NCI-H2171 treated with DMSO at 0.1 percent for 48 hours (cell line): Measurements from ENCODE around the gene NINJ2.

Experiments
- DNase-seq: peaks from one replicate; lab custom pipeline; 2025; lab: John Stamatoyannopoulos, UW

Gene NINJ2

DNA sequence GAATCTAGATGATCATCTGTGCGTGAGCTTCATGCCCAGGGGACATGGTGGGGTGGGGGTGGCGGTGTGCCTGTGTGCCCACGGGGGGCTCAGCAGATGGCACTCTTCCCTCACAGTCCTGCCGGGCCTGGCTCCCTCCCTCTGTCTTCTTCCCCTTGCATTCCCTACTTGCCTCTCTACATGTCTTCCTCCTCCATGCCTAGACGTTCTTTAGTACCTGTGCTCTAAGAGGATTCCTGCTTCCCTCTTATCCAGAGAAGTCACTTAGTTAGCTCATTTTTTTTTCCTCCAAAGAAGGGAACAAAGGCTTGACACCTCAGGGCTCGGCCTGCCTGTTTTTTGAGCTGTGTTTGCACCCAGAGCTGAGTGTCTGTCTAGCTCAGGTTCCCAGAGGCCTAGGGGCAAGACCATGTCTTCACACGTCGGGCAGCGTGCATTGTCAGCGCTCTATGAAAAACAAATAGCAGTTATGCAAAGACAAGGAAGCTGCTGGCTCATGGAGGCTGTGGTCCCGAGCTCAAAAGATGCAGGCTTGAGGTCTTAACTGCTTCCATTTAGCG, 48.8 kb downstream of the NINJ2 start:
- peak; percentile 85 for DNase-seq

DNA sequence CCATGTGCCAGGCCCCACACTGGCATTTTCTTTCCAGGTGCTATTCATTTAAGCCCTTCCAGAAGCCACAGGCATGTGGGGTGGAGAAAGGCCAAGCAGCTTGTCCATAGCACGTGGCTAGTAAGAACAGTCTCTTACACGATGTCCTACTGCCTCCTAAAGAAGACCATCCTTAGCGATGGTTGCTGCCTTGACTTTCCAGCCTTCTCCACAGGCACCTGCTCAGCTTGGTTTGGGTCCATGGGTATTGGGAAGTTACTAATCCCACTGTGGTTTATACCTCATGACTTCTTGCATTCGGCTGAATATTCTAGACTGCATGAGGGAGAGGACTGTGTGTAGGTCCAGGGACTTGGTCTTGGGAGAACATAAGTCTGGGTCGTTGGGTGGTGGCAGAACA, 49.2 kb downstream of the NINJ2 start:
- no peak for DNase-seq

DNA sequence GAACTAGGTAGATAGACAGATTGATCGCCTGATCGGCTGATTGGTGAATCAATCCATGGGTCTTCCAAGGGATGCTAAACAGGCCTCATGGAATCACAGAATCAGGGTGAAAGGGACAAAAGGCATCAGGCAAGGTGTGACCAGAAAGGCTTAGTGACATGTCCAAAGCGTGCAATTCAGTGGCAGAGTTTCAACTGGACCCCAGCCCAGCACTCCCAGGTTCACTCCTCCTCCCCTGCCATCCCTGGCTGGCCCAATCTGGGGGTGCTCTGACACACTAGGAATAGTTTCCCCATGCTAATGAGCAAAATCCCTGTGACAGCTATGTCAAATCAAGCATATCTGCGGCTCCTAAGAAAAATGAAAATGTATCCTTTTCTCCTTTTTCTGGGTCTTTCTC, 50.4 kb downstream of the NINJ2 start:
- no peak for DNase-seq

DNA sequence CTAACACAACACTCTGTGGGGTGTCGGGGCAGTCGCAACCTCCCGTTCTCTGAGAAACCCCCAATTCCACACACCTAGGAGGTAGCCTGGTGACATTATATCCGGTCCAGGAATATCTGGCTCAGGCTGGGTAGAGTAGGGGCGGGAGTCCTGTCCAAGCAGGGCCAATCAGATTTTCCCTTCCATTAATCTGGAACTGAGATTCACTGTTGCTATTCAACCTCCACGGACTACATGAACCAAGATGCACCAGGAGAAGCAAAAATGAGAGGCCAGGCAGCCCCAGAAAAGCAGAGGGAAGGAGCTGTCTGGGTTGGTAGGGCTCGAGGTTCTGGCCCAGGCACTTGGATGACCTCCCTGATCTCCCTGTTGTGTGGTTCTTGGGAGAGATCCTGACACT, 51.0 kb downstream of the NINJ2 start:
- DNase-seq, result no peak

DNA sequence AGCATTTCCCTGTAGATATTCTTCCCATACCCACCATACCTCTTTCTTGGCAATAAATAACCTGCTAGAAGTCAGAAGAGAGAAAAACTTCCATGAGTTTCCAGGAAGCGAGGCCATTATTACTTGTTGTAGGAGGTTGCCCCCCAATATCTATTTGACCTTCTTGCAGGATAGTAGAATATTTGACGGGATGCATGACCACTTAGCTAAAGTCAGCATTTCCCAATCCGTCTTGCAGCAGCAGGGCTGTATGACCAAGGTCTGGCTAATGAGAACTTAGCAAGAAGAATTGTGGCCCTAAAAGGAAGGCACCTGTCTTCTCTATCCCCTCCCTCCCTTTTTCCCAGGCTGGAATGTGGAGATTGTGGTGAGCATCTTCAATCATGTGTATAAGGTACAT, 51.5 kb downstream of the NINJ2 start:
- DNase-seq, result no peak

DNA sequence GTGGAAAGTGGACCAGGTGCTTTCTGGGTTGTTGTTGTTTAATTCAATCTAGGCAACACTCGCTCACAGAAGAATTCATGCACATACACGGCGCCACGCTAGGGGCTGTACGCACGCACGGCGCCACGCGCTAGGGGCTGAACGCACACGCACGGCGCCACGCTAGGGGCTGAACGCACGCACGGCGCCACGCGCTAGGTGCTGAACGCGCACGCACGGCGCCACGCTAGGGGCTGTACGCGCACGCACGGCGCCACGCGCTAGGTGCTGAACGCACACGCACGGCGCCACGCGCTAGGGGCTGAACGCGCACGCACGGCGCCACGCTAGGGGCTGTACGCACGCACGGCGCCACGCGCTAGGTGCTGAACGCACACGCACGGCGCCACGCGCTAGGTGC, 54.3 kb downstream of the NINJ2 start:
- DNase-seq, result no peak

DNA sequence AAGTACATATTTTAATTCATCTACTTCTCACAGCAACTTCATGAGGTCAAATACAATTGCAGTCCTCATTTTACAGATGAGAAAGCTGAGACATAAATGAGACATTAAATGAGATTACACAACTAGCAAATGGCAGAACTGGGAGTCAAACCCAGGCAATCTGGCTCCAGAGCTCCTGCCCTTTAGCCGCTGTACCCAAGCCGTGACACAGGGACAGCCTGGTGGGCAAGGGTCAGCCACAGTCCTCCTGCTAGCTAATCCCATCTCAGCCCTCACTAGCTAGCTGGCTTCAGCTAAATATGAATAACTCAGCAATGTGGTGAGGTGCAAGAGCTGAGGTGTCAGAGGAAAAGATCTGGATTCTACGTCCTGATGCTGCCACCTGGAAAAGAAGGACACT, 54.8 kb downstream of the NINJ2 start:
- DNase-seq, result no peak

DNA sequence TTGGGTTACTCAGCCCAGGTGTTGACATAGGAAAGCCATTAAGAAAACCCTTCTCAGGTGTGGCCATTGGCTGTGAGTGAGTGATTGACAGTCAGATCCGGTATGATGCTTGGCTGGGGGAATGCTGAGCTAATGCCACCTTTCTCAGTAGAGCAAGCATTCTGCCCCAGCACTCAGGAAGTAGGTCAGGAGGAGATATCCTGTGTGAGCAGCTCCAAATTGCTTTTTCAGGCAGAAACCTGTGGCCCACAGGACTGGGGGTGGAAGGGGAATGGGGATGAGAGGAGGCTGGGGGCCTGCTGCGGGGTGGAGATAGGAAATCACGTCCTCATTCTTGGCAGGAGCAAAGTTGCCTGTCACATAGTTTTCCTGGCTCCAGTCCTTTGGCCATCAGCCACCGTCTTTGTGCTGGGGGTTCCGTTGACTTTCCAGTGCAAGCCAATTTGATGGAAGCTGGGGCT, 55.7 kb downstream of the NINJ2 start:
- DNase-seq, result no peak

DNA sequence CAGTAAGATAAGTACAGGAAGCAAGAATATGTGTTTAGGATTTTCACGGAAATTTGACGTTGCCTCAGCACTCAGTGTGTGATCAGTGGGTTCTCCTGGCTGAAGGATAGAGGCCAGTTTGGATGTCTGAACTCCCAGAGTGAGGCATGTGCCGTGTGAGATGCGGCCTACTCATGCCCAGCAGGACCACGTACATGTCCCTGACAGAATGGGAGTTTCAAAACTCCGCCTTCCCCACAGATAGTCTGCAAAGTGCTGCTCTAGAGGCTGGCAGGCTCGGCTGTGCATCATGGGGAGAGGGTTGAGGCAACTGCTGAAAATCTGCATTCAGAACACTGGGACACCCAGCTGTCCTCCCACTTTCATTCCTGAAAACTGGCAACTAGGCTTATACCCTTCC, 58.3 kb downstream of the NINJ2 start:
- DNase-seq, result no peak

DNA sequence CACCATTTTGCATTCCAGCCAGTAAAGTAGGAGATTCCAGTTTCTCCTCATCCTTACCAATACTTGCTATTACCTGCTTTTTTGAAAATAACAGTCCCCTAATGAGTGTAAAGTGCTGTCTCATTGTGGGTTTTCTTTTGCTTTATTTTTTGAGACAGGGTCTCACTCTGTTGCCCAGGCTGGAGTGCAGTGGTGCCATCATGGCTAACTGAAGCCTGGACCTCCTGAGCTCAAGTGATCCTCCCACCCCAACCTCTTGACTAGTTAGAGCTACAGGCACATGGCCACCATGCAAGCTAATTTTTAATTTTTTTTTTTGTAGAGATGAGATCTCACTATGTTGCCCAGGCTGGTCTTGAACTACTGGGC, 60.6 kb downstream of the NINJ2 start:
- no peak for DNase-seq

DNA sequence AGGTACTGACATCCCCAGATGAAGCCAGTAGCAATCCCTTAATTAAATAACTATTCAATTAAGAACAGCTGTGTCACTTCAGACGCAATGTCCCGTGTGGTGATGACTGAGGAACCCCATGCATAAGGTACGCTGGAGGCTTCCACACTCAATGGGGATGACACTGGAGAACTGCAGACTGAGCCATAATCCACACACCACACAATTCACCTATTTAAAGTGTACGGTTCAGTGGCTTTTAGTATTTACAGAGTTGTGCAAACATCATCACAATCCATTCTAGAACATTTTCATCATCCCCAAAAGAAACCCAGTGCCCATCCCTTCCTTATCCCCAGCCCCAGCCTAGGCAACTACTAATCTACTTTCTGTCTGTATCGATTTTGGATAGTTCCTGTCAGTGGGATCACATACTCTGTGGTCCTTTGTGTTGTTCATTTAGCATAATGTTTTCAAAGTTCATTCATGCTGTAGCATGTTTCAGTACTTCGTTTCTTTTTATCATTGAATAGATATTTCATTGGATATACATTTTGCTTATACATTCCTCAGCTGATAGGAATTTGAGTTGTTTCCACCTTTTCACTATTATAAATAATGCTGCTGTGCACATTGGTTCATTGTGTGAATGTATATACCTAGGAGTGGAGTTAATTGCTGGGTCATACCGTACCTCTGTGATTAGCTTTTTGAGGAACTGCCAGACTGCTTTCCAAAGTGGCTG, 61.1 kb downstream of the NINJ2 start:
- no peak for DNase-seq

DNA sequence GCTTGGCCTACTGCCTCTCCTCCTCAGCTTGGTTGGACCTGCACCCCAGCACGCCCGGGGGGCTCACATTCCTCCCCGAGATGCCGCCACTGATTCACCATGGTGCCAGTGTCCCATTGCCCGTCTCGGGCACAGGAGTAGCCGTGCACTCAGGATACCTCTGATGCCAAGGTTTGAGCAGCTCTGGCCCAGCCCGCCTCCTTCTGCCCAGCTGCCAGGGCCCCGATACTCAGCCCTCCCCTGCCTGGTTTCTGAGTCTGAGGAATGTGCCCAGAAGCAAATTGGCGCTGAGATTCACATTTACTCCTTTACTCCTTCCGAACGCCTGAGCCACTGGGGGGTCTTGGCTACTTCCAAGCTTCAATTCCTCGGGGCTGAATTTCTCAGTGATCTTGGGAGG, 63.5 kb downstream of the NINJ2 start:
- DNase-seq, result no peak

DNA sequence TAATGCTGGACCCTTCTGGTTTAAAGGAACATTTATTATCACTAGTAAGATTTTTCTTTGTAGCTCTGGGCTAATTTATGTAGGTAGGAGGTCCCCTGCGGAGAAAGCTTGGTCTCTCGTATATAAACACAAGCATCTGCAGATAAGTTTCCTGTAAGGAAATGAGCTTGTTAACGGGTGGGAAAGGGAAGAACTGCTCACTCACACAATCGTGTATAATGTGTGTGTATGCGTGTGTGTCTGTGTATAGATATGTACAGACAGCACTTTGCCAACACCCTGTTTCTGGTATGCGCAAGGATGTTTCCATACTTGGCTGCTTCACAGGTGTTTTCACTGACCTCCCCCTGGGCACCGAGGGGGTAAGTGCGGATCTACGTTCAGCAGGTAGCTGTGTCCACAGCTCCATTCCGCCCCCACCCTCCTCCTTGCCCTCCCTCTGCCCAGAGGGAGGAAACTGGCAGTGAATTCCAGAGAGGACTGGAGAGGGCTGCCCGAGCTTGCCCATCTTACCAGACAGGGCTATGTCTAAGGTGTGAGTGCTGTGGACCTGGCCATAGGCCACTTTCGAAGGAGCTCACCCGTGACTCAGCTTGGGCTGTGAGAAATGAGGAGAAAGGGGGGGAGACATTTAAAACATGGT, 65.2 kb downstream of the NINJ2 start:
- DNase-seq, result no peak

DNA sequence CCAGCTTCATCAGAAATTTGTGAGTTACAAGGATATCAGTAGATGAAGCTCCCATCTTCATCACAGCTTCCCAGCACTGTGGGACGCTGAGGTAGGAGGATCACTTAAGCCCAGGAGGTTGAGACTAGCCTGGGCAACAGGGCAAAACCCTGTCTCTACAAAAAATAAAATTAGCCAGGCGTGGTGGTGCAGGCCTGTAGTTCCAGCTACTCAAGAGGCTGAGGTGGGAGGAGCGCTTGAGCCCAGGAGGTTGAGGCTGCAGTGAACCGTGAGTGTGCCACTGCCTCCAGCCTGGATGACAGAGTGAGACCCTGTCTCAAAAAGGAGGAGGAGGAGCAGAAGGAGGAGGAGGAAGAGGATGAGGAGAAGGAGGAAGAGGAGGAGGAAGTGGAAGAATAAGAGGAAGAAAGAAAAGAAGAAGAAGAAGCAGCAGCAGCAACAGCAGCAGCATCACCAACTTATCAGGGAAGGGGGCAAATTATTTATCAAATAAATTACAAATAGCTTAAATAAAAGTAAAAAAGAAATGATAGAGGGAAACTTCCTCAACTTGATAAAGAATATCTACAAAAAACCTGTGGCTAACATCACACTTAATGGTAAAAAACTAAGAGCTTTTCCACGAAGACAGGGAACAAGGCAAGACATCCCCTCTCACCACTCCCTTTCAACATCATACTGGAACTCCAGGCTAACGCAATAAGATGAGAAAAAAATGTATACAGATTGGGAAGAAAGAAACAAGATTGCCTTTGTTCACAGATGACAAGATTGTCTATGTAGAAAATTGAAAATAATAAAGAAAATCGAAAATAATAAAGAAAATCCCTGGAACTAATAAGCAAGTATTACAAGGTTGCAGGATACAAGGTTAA, 69.6 kb downstream of the NINJ2 start:
- no peak for DNase-seq

DNA sequence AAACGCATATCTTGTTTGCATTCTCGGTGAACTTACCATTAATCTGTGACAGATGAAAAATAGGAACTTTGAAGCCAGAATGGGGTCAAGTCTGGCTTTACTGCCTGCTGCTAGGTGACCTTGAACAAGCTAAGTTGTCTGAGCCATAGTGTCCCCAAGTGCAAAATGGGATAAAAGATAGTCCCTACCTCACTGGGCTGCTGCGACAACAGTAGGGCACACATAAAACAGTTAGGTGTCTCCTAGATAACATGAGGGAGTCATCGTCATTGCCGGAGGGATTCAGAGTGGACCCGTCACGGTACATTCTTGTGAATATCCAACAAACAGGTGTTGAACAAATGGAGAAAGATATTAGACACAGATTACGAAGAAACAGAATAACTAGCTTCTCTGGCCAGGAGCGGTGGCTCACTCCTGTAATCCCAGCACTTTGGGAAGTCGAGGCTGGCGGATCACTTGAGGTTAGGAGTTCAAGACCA, 71.2 kb downstream of the NINJ2 start:
- DNase-seq, result no peak

DNA sequence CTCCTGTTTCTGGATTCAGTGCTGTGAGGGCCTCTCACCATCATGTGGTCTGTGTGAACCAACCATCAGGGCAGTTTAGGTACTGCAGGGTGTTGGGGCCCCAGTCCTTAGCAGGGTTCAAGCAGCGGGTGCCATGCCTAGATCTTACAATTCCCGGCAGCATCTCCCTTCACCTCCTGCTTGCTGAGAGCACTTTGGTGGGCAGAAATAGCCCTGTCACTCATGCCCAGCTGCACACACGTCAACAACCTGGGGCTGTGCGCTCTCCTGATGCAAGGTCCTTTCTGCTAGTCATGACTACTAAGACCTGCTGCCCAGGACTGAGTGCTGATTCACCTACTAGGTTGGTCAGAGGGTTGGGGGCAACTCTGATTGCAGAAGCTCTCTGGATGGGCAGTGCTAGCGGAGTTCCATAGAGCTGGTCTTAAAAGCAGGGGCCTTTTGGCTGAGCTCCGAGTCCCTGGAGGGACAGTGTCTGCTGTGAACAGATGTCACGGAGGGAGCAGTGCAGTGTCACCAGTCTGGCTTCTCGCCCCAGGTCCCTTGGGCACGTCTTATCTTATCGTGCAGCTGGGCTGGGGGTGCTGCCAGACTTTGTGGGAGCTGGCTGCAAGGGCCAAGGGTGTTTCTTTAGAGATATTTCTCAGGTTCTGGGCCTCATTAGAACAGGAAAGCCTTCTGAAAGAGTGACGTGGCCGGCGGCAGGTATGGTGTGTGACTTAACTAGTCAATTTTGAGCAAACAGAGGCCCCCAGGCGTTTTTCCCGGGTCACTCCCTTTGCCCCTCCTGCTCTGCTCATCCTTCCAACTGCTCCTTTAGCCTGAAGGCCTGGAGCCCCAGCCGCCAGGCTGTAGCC, 71.8 kb downstream of the NINJ2 start:
- peak; percentile 99 for DNase-seq

DNA sequence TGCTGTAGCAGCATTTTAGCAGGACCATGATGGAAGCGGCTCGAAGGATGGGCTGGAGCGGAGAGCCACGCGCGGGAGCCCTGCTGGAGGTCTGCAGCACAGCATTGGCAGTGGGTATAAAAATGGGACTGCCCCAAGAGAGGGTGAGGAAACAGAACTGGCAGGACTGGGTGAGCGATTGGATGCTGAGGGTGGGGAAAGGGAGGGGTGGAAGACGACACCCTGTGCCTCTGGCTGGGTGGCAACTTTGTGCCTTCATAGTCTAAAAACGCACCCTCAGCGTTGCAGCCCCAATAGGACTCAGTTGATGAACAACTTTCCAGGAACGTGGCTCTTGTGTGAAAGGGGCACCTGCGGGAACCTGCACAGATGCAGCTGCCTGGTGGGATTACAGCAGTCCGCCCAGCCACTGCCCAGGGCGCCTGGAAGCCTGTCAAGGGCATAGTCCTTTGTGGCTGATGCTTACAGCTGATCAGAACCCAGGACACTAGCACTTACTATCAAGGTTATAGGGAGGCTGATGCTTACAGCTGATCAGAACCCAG, 73.0 kb downstream of the NINJ2 start:
- DNase-seq, result peak; percentile 44

DNA sequence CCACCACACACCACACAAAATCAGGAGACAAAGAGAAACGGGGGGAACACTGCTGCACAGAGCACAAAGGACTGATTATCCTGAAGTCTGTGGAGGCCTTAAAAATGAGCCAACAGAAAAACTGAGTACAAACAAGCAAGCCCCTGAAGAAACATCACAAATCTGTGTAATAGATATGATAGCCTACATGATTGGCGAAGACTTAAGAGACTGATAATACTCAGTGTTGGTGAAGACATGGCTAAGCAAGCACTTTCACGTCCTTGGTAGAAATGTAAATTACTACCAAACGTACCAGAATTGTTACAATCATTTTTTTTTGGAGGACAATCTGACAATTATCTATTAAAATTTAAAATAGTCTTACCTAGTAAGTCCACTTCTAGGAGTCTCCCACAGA, 74.6 kb downstream of the NINJ2 start:
- no peak for DNase-seq

DNA sequence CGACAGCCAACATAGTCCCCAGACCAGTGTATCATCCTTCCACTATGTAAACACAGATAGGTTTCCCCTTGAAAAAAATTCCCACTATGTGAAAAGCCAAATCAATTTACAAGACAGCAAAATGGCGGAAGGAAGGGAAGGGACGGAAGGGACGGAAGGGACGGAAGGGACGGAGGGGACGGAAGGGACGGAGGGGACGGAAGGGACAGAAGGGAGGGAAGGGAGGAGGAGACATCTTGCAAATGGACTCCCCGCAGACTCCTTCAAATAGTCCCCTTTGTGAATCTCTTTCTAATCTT, 75.3 kb downstream of the NINJ2 start:
- no peak for DNase-seq

DNA sequence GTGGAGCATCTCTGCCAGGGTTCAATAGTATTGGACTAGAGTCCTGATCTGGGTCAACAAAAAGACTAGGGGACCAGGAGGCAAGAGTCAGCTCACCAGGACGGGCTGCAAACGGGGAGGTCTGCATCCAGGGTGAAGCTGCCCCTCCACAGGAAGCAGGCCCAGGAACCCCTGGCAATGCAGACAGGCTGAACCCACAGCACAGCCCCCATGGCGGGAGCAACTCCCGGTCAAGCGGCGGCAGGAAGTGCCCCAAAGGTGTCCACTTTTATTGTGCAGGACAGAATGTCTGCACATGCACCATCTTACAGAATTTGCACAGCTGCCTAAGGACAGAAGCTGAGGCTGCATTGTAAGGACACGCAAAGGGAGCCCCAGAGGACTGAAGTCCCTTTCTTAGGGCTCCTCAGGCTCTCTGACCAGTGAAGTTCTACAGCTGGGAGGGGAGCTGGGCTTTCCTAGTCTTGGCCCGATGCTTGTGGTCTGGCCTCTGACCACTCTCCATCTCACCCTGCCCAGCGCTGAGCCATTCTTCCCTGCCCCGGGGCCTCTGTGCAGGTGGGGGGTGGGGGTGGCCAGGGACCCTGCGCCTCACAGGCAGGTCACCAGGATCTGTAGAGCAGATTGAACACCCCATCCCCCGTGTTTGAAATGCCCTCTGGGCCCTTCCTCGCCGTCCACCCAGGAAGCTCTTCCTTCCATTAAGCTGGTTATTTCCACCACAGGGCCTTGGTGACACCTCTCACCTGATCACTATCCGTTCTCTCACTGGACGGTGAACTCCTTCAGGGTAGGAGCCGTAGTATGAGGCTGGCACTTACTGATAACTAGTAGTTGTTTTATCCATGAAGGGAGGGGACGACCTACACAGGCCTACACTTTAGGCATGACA, 75.9 kb downstream of the NINJ2 start:
- no peak for DNase-seq
